GM18505 (cell line): Measurements from ENCODE around the gene PKNOX2.
A peak's percentile ranks its signal among the peaks of the same experiment; 100 is the strongest.

ENCODE experiments used
- ATAC-seq: cut with Tn5 transposase; IDR thresholded peaks from one replicate; pipeline ENCODE4 v1.9.1; 2021; ENCODE audit not compliant: unreplicated experiment
- POLR2A ChIP-seq: IDR thresholded peaks from 4 replicates; pipeline ENCODE4 v1.6.1; 2011; ENCODE audit warnings: borderline replicate concordance; ENCODE audit not compliant: insufficient read depth, insufficient read length; ENCODE audit errors: extremely low read depth

Gene PKNOX2

GRCh38 chr11:125433454-125434121 is 269.0 kb downstream of the PKNOX2 start:
- no peak for ATAC-seq

GRCh38 chr11:125435461-125436238 is 271.1 kb downstream of the PKNOX2 start:
- no peak for TF ChIP-seq POLR2A
- no peak for ATAC-seq

More at GRCh38 chr11:125433454-125434121, 269.0 kb downstream of the PKNOX2 start:
- TF ChIP-seq POLR2A, result no peak

GRCh38 chr11:125441648-125442410 is 277.3 kb downstream of the PKNOX2 start:
- TF ChIP-seq POLR2A, result no peak
- ATAC-seq, result no peak

- no peak for TF ChIP-seq POLR2A
- no peak for ATAC-seq
These were observed 278.4 kb downstream of the PKNOX2 start for GRCh38 chr11:125442946-125443345.

GRCh38 chr11:125443767-125444311 is 279.3 kb downstream of the PKNOX2 start:
- no peak for TF ChIP-seq POLR2A
- no peak for ATAC-seq

- no peak for TF ChIP-seq POLR2A
- no peak for ATAC-seq
These were observed 281.2 kb downstream of the PKNOX2 start for GRCh38 chr11:125445731-125446130.

GRCh38 chr11:125446279-125446678 is 281.7 kb downstream of the PKNOX2 start:
- no peak for ATAC-seq
- TF ChIP-seq POLR2A, result no peak

- no peak for ATAC-seq
- no peak for TF ChIP-seq POLR2A
These were observed 283.2 kb downstream of the PKNOX2 start for GRCh38 chr11:125447721-125448120.

GRCh38 chr11:125448136-125448535 is 283.6 kb downstream of the PKNOX2 start:
- no peak for ATAC-seq
- no peak for TF ChIP-seq POLR2A

- no peak for ATAC-seq
- TF ChIP-seq POLR2A, result no peak
These were observed 285.0 kb downstream of the PKNOX2 start for GRCh38 chr11:125449565-125449964.

- ATAC-seq, result peak; percentile 66
- no peak for TF ChIP-seq POLR2A
These were observed 287.0 kb downstream of the PKNOX2 start for GRCh38 chr11:125451400-125452124.

GRCh38 chr11:125452125-125452470 is 287.5 kb downstream of the PKNOX2 start:
- no peak for ATAC-seq
- TF ChIP-seq POLR2A, result no peak

GRCh38 chr11:125454047-125454446 is 289.5 kb downstream of the PKNOX2 start:
- no peak for ATAC-seq
- no peak for TF ChIP-seq POLR2A
